K562 (cell line): Measurements from ENCODE around the gene MRPL44. TPM values are rescaled to one million over a fixed set of nuclear protein-coding genes. Genes with fewer than 3 reads are reported as not detected.

Experiments used
- CTBP1 ChIP-seq: fragments of 450-650 bp; IDR thresholded peaks from 2 replicates; pipeline ENCODE4 v1.6.1; 2016; ENCODE audit warnings: borderline replicate concordance
- LEF1 ChIP-seq: fragments of 450-650 bp; IDR thresholded peaks from 2 replicates; pipeline ENCODE4 v1.6.1; 2016; ENCODE audit warnings: mild to moderate bottlenecking
- NCOA1 ChIP-seq: fragments of 450-650 bp; IDR thresholded peaks from 2 replicates; pipeline ENCODE4 v1.6.1; 2016; ENCODE audit warnings: low read depth
- NR2C1 ChIP-seq, 2 experiments: fragments of 450-650 bp; IDR thresholded peaks; 2 replicates each; pipeline ENCODE4 v1.6.1; 2017; ENCODE audit warnings: mild to moderate bottlenecking in 2 of 2, antibody characterized with exemption in 1 of 2, inconsistent platforms in 1 of 2, missing compliant biosample characterization in 1 of 2, missing genetic modification characterization in 1 of 2
- NR4A1 ChIP-seq, 2 experiments: fragments of 250-450 bp in 1 of 2; fragments of 450-650 bp in 1 of 2; sonication (Bioruptor Pico) in 1 of 2; IDR thresholded peaks; 2 replicates each; pipeline versions ENCODE4 v1.4.0 to v1.6.1; 2016 to 2020; ENCODE audit warnings: mild to moderate bottlenecking in 2 of 2, missing compliant biosample characterization in 1 of 2, missing genetic modification characterization in 1 of 2, moderate library complexity in 1 of 2
- RBFOX2 ChIP-seq: fragments of 200-400 bp; formaldehyde crosslinking; IDR thresholded peaks from 2 replicates; pipeline ENCODE4 v1.6.1; 2017; ENCODE audit warnings: low read depth, mild to moderate bottlenecking, low read length, moderate library complexity
- ZNF766 ChIP-seq: fragments of 200-800 bp; sonication (Bioruptor generic); conservative IDR thresholded peaks from 2 replicates; pipeline ENCODE4 v1.6.1; 2016; ENCODE audit warnings: missing genetic modification characterization, missing compliant biosample characterization
- polyA plus RNA-seq, 8 experiments: library from polyadenylated mRNA; depleted of rRNA in 4 of 8; stranded (reverse) in 5 of 8; unstranded in 3 of 8; fragments of >200 nt; fragmentation: Nextera tagmentation in 2 of 8; fragmentation: Illumina TruSeq in 1 of 8; extraction: Ambion mirVana in 2 of 8; extraction: Trizol in 1 of 8; gene quantifications; 2 replicates each; pipeline versions ENCODE4 v1.2.1 to v1.2.3, GENCODE V29; 2011 to 2014; ENCODE audit warnings: inconsistent platforms in 1 of 8, missing spikeins in 1 of 8
- total RNA-seq, 7 experiments: library from RNA; depleted of rRNA in 6 of 7; stranded (reverse); fragments of >200 nt in 6 of 7; fragmentation: Illumina TruSeq in 2 of 7; extraction: Trizol in 2 of 7; gene quantifications; 2 replicates each; pipeline versions ENCODE4 v1.2.1 to v1.2.3, GENCODE V29; 2011 to 2021; ENCODE audit warnings: low replicate concordance in 1 of 7
- TF ChIP-seq, protein P1 (sequence below): sonication (generic); formaldehyde crosslinking; IDR thresholded peaks from 2 replicates; pipeline ENCODE4 v1.8.0; 2022; ENCODE audit warnings: missing genetic modification reagents, mild to moderate bottlenecking, moderate library complexity, borderline replicate concordance
- TF ChIP-seq, protein P2 (sequence below): fragments of 250-450 bp; sonication (Bioruptor Pico); IDR thresholded peaks from 2 replicates; pipeline ENCODE4 v1.5.0; 2020; ENCODE audit warnings: mild to moderate bottlenecking
- TF ChIP-seq, protein P3 (sequence below): fragments of 450-650 bp; IDR thresholded peaks from 2 replicates; pipeline ENCODE4 v1.6.1; 2016; ENCODE audit warnings: low read depth, mild to moderate bottlenecking, moderate library complexity
- TF ChIP-seq, protein P4 (sequence below), 2 experiments: IDR thresholded peaks; 2 replicates each; pipeline ENCODE4 v1.6.1; 2011; ENCODE audit warnings: borderline replicate concordance in 1 of 2, control low read depth in 1 of 2, low read depth in 1 of 2, low read length in 1 of 2, mild to moderate bottlenecking in 1 of 2, mixed read lengths in 1 of 2, moderate library complexity in 1 of 2; ENCODE audit not compliant: insufficient read depth in 1 of 2, insufficient read length in 1 of 2, poor library complexity in 1 of 2, severe bottlenecking in 1 of 2; ENCODE audit errors: extremely low read depth in 1 of 2
- TF ChIP-seq, protein P5 (sequence below), 2 experiments: fragments of 250-450 bp in 1 of 2; fragments of 450-650 bp in 1 of 2; sonication (Bioruptor Pico) in 1 of 2; IDR thresholded peaks; 2 replicates each; pipeline versions ENCODE4 v1.6.1 to v1.8.0; 2016 to 2021; ENCODE audit warnings: mild to moderate bottlenecking in 2 of 2, moderate library complexity in 2 of 2, missing compliant biosample characterization in 1 of 2, missing genetic modification characterization in 1 of 2

The MRPL44 gene
- total and polyA plus RNA-seq, 9 of the 15 experiments (the other 6 are each of a cell fraction or from before 2014, with no cell fraction given) = 10.4 to 26.0 (median 20.2) TPM

DNA sequence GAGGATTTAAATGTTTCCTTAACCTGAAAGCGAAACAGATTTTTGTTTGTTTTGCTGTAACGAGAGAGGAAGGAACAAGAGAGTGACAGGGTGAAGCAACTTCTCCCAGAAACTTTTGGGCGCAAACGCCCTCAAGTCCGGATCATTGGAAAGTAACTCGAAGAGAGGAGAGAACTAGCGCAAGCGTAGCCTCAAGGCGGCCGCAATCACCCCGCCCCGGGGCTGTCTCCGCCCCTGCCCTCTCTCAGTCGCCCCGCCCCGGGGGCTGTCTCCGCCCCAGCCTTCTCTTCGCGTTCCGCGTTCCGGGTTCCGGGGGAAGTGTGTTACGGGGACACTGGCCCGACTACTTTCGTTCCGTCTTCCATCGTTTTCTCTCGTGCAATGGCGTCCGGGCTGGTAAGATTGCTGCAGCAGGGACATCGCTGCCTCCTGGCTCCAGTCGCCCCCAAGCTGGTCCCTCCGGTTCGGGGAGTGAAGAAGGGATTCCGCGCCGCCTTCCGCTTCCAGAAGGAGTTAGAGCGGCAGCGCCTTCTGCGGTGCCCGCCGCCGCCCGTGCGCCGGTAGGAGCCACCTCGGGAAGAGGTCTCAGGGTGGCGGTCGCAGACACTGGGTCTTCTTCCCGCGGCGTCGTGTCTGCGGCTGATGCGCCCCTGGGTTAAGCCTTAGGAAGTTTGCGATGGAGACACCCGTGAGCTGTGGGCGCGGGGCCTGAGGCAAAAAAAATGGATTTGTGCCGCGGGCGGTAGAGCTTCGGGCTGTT, at the start of gene MRPL44 (continued):
- TF ChIP-seq, protein P1, sequence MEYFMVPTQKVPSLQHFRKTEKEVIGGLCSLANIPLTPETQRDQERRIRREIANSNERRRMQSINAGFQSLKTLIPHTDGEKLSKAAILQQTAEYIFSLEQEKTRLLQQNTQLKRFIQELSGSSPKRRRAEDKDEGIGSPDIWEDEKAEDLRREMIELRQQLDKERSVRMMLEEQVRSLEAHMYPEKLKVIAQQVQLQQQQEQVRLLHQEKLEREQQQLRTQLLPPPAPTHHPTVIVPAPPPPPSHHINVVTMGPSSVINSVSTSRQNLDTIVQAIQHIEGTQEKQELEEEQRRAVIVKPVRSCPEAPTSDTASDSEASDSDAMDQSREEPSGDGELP (CRISPR knock-in tag) = peak; percentile 73; the same call in 1 of the 2 replicates
- TF ChIP-seq NR2C1 (IDR thresholded peaks at IDR 0.05) = peak; percentile 56
- peak; percentile 72 for TF ChIP-seq NR2C1 (tag; IDR thresholded peaks at IDR 0.05)
- TF ChIP-seq RBFOX2 = peak; percentile 94
- TF ChIP-seq, protein P2, sequence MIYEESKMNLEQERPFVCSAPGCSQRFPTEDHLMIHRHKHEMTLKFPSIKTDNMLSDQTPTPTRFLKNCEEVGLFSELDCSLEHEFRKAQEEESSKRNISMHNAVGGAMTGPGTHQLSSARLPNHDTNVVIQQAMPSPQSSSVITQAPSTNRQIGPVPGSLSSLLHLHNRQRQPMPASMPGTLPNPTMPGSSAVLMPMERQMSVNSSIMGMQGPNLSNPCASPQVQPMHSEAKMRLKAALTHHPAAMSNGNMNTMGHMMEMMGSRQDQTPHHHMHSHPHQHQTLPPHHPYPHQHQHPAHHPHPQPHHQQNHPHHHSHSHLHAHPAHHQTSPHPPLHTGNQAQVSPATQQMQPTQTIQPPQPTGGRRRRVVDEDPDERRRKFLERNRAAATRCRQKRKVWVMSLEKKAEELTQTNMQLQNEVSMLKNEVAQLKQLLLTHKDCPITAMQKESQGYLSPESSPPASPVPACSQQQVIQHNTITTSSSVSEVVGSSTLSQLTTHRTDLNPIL (CRISPR knock-in tag) = no peak
- TF ChIP-seq, protein P3, sequence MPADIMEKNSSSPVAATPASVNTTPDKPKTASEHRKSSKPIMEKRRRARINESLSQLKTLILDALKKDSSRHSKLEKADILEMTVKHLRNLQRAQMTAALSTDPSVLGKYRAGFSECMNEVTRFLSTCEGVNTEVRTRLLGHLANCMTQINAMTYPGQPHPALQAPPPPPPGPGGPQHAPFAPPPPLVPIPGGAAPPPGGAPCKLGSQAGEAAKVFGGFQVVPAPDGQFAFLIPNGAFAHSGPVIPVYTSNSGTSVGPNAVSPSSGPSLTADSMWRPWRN = no peak
- TF ChIP-seq, protein P4, sequence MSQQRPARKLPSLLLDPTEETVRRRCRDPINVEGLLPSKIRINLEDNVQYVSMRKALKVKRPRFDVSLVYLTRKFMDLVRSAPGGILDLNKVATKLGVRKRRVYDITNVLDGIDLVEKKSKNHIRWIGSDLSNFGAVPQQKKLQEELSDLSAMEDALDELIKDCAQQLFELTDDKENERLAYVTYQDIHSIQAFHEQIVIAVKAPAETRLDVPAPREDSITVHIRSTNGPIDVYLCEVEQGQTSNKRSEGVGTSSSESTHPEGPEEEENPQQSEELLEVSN (IDR thresholded peaks at IDR 0.05; ENCODE audit: borderline replicate concordance in 1 of 2, extremely low read depth in 1 of 2, insufficient read depth in 1 of 2, insufficient read length in 1 of 2, low read depth in 1 of 2, low read length in 1 of 2, poor library complexity in 1 of 2, severe bottlenecking in 1 of 2) = peak in 1 of 2 experiments; percentile 24
- 0 out of 2 replicates have a peak, but pooled peaks have one; percentile 56 for TF ChIP-seq LEF1
- TF ChIP-seq ZNF766 = peak; percentile 51
- TF ChIP-seq, protein P5, sequence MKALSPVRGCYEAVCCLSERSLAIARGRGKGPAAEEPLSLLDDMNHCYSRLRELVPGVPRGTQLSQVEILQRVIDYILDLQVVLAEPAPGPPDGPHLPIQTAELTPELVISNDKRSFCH (CRISPR knock-in tag; IDR thresholded peaks at IDR 0.05) = no peak
- TF ChIP-seq, protein P5 (tag; IDR thresholded peaks at IDR 0.05) = peak; percentile 69; the same call in 1 of the 2 replicates
- TF ChIP-seq NR4A1 (CRISPR knock-in tag; IDR thresholded peaks at IDR 0.05) = no peak
- peak; percentile 74; the same call in 1 of the 2 replicates for TF ChIP-seq NR4A1 (tag; IDR thresholded peaks at IDR 0.05)
- TF ChIP-seq CTBP1 = peak; percentile 87
- peak; percentile 99 for TF ChIP-seq NCOA1
